Muscle of leg (tissue), 16 donors: ENCODE results near the gene GPALPP1. TPM values are rescaled to one million over a fixed set of nuclear protein-coding genes. Genes with fewer than 3 reads are reported as not detected.
"Not testable (repeated sequence)": the region's sequence is repeated elsewhere in the genome, so short reads cannot be mapped to it uniquely, and the experiment has no call there.

Source experiments
- DNase-seq: peaks from one replicate; pipeline ENCODE4 v3.0.0; 2013
- H3K27ac ChIP-seq: one replicate; pipeline ENCODE4 v1.5.1; 2013; ENCODE audit warnings: mild to moderate bottlenecking, low read length, control low read depth
- H3K27me3 ChIP-seq: one replicate; pipeline ENCODE4 v1.6.1; 2013; ENCODE audit warnings: low read length; ENCODE audit not compliant: control insufficient read depth, insufficient read depth
- H3K36me3 ChIP-seq: one replicate; pipeline ENCODE4 v1.6.1; 2013; ENCODE audit warnings: low read length; ENCODE audit not compliant: control insufficient read depth, insufficient read depth
- H3K4me1 ChIP-seq: one replicate; pipeline ENCODE4 v1.6.1; 2013; ENCODE audit warnings: low read length; ENCODE audit not compliant: control insufficient read depth, insufficient read depth
- H3K4me3 ChIP-seq: one replicate; pipeline ENCODE4 v1.5.1; 2013; ENCODE audit warnings: low read length, control low read depth
- H3K9me3 ChIP-seq: replicated peaks from 2 replicates; pipeline ENCODE4 v1.6.1; 2013; ENCODE audit warnings: low read depth, low read length; ENCODE audit not compliant: control insufficient read depth
- WGBS: methylation state at CpG from one replicate; pipeline ENCODE4 v1.1.5; 2013; ENCODE audit warnings: missing lambda C conversion rate; ENCODE audit not compliant: insufficient coverage; 5-methylcytosine and 5-hydroxymethylcytosine counted together
- long read RNA-seq, 11 donors: transcript quantifications; one replicate each; lab custom pipeline, GENCODE V29; 2026
- polyA plus RNA-seq, 8 donors: library from polyadenylated mRNA; unstranded; fragments of 120-200 nt; gene quantifications; one replicate each; pipeline versions ENCODE4 v1.2.1 to v1.2.3, GENCODE V29; 2013; ENCODE audit warnings: inconsistent platforms in 1 of 8, low replicate concordance in 1 of 8; ENCODE audit not compliant: insufficient read length in 8 of 8, insufficient read depth in 1 of 8
- total RNA-seq: library from RNA; stranded (reverse); fragments of 120-200 nt; gene quantifications from one replicate; pipeline ENCODE4 v1.2.4, GENCODE V29; 2013

Gene GPALPP1
- total RNA-seq (30.5 TPM), polyA plus RNA-seq (10 to 100 TPM; 22.2 to 32.3 (median 27.3) TPM)
- long read RNA-seq, donor 1, partial matches to known transcripts, result 0 of 2 reads
- long read RNA-seq, donor 1, other reads (novel, unspliced or antisense), result 0 of 2 reads
- long read RNA-seq, donor 2, partial matches to known transcripts, result 0 of 1 reads
- long read RNA-seq, donor 2, other reads (novel, unspliced or antisense), result 0 of 1 reads
- long read RNA-seq, donor 3, partial matches to known transcripts, result 5 of 8 reads
- long read RNA-seq, donor 3, other reads (novel, unspliced or antisense), result 0 of 8 reads
- long read RNA-seq, donor 4, partial matches to known transcripts, result 0 of 4 reads
- long read RNA-seq, donor 4, other reads (novel, unspliced or antisense), result 0 of 4 reads
- long read RNA-seq, donor 5, partial matches to known transcripts, result 0 of 3 reads
- long read RNA-seq, donor 5, other reads (novel, unspliced or antisense), result 0 of 3 reads
- long read RNA-seq, donor 6, partial matches to known transcripts, result 0 of 1 reads
- long read RNA-seq, donor 6, other reads (novel, unspliced or antisense), result 0 of 1 reads
- long read RNA-seq, donor 7, partial matches to known transcripts, result 0 of 3 reads
- long read RNA-seq, donor 7, other reads (novel, unspliced or antisense), result 0 of 3 reads
- long read RNA-seq, donor 8, transcript GPALPP1-203 (8 exons, 1,393 nt), result major isoform, 6 of 6 reads
- long read RNA-seq, donor 8, partial matches to known transcripts, result 0 of 6 reads
- long read RNA-seq, donor 8, other reads (novel, unspliced or antisense), result 0 of 6 reads
- long read RNA-seq, donor 9, partial matches to known transcripts, result 0 of 6 reads
- long read RNA-seq, donor 9, other reads (novel, unspliced or antisense), result 0 of 6 reads
- long read RNA-seq, donor 10, partial matches to known transcripts, result 0 of 3 reads
- long read RNA-seq, donor 10, other reads (novel, unspliced or antisense), result 0 of 3 reads
- long read RNA-seq, donor 11, partial matches to known transcripts, result 0 of 7 reads
- long read RNA-seq, donor 11, other reads (novel, unspliced or antisense), result 0 of 7 reads

GRCh38 chr13:44989071-44989889 lies at the start of gene GPALPP1, which contains the start of gene NUFIP1:
Gene GPALPP1 (plus strand): TSS chr13:44989538. CDS start chr13:44989655, 117 bp downstream.
Gene NUFIP1 (minus strand): TSS chr13:44989471. CDS start chr13:44989436, 35 bp downstream.
- DNase-seq, result peak; percentile 98
- Histone ChIP-seq H3K4me3 (peak within 1 kb of the TSS; percentile 89), H3K9me3 (no peaks in the 10 kb centered on the region), H3K27ac (peak within 1 kb of the TSS; percentile 97), H3K4me1 (peaks cover 19% of the 10 kb centered on the region), H3K36me3 (peaks cover 8% of the 10 kb centered on the region), H3K27me3 (no peaks in the 10 kb centered on the region)
- under 1% methylated on average over 36 of the region's 66 CpGs for WGBS

GRCh38 chr13:44943411-44943810 lies 45.9 kb upstream of the GPALPP1 start:
- H3K4me3 ChIP-seq, H3K27ac ChIP-seq, H3K9me3 ChIP-seq, H3K4me1 ChIP-seq, H3K27me3 ChIP-seq, DNase-seq, H3K36me3 ChIP-seq: not testable (repeated sequence)
- WGBS, result no CpG with 5 or more reads among the region's 4 CpGs

- Histone ChIP-seq H3K27me3 (no peaks in the 10 kb centered on the region), H3K9me3 (no peaks in the 10 kb centered on the region), H3K36me3 (peaks cover 7% of the 10 kb centered on the region), H3K27ac (no peak overlapping the region), H3K4me1 (peaks cover 4% of the 10 kb centered on the region), H3K4me3 (no peak overlapping the region)
- no peak for DNase-seq
Measured at GRCh38 chr13:44951184-44951583, 38.2 kb upstream of the GPALPP1 start.

GRCh38 chr13:44952671-44953070 lies 36.7 kb upstream of the GPALPP1 start:
- Histone ChIP-seq H3K27me3 (no peaks in the 10 kb centered on the region), H3K27ac (no peak overlapping the region), H3K4me3 (no peak overlapping the region), H3K4me1 (peaks cover 4% of the 10 kb centered on the region), H3K9me3 (no peaks in the 10 kb centered on the region), H3K36me3 (peaks cover 11% of the 10 kb centered on the region)
- no CpG with 5 or more reads among the region's 2 CpGs for WGBS
- DNase-seq, result no peak

- Histone ChIP-seq H3K9me3 (no peaks in the 10 kb centered on the region), H3K4me1 (peaks cover 4% of the 10 kb centered on the region), H3K27ac (no peak overlapping the region), H3K36me3 (peaks cover 11% of the 10 kb centered on the region), H3K4me3 (no peak overlapping the region), H3K27me3 (no peaks in the 10 kb centered on the region)
- WGBS, result 97% methylated on average over 4 of the region's 7 CpGs
- DNase-seq, result no peak
Measured at GRCh38 chr13:44954224-44954623, 35.1 kb upstream of the GPALPP1 start.

GRCh38 chr13:44955406-44955805 lies 33.9 kb upstream of the GPALPP1 start:
- Histone ChIP-seq H3K27me3 (no peaks in the 10 kb centered on the region), H3K36me3 (peaks cover 8% of the 10 kb centered on the region), H3K27ac (no peak overlapping the region), H3K4me1 (peaks cover 2% of the 10 kb centered on the region), H3K4me3 (no peak overlapping the region), H3K9me3 (no peaks in the 10 kb centered on the region)
- 88% methylated on average over 1 of the region's 3 CpGs for WGBS
- peak; percentile 15 for DNase-seq

GRCh38 chr13:44961997-44962396 lies 27.3 kb upstream of the GPALPP1 start:
- H3K27me3 ChIP-seq, result no peaks in the 10 kb centered on the region
- H3K4me3 ChIP-seq, result no peak overlapping the region
- WGBS, result no CpG with 5 or more reads among the region's 2 CpGs
- DNase-seq, result no peak
- H3K4me1 ChIP-seq, result no peaks in the 10 kb centered on the region
- peaks cover 16% of the 10 kb centered on the region for H3K9me3 ChIP-seq
- H3K36me3 ChIP-seq, result peaks cover 24% of the 10 kb centered on the region
- no peak overlapping the region for H3K27ac ChIP-seq

- DNase-seq, result peak; percentile 45
Measured at GRCh38 chr13:44967704-44968433, 21.5 kb upstream of the GPALPP1 start.

GRCh38 chr13:44968434-44968815 lies 20.9 kb upstream of the GPALPP1 start:
- WGBS, result no CpG with 5 or more reads among the region's 3 CpGs
- no peaks in the 10 kb centered on the region for H3K27me3 ChIP-seq
- H3K9me3 ChIP-seq, result no peaks in the 10 kb centered on the region
- H3K4me1 ChIP-seq, result no peaks in the 10 kb centered on the region
- no peak overlapping the region for H3K27ac ChIP-seq
- no peak overlapping the region for H3K4me3 ChIP-seq
- peaks cover 12% of the 10 kb centered on the region for H3K36me3 ChIP-seq
- peak; percentile 78 for DNase-seq

More at GRCh38 chr13:44967704-44968433, 21.5 kb upstream of the GPALPP1 start:
- Histone ChIP-seq H3K27ac (no peak overlapping the region), H3K27me3 (no peaks in the 10 kb centered on the region), H3K4me3 (no peak overlapping the region), H3K36me3 (peaks cover 12% of the 10 kb centered on the region), H3K9me3 (peaks cover 3% of the 10 kb centered on the region), H3K4me1 (no peaks in the 10 kb centered on the region)
- no CpG with 5 or more reads among the region's 3 CpGs for WGBS
